IMR-90 (cell line): ENCODE data around the gene KRT7. TPM values are rescaled to one million over a fixed set of nuclear protein-coding genes. Genes with fewer than 3 reads are reported as not detected.

Source experiments
- ATAC-seq: fragments of 200-7000 bp; cut with Tn5 transposase; 2 replicates; pipeline ENCODE4 v1.9.1; 2020; ENCODE audit warnings: low read depth, mild to moderate bottlenecking, moderate library complexity
- BruUV-seq: library from RNA; stranded (reverse); fragments of 400-500 nt; replicated peaks from 2 replicates; lab custom pipeline; 2021; lab: Mats Ljungman, UMichigan
- CTCF ChIA-PET: fragments of 300-600 bp; formaldehyde crosslinking; extraction: SDS; loops from one replicate; lab custom pipeline; 2021; ENCODE audit warnings: antibody characterized with exemption; lab: Yijun Ruan, JAX
- POLR2A ChIA-PET: fragments of 300-600 bp; sonication (Branson Sonifier 250); formaldehyde crosslinking; loops from one replicate; lab custom pipeline; 2022; ENCODE audit warnings: antibody characterized with exemption; ENCODE audit not compliant: unreplicated experiment; lab: Charles Lee
- DNase-seq: peaks from one replicate; pipeline ENCODE4 v3.0.0; 2013
- H2AFZ ChIP-seq: replicated peaks from 2 replicates; pipeline ENCODE3; 2013; ENCODE audit warnings: low read length, mild to moderate bottlenecking; ENCODE audit not compliant: poor library complexity
- H2AK5ac ChIP-seq: 2 replicates; pipeline ENCODE4 v1.6.1; 2013; ENCODE audit warnings: low read depth, low read length, inconsistent platforms
- H2AK9ac ChIP-seq: replicated peaks from 2 replicates; pipeline ENCODE3; 2013; ENCODE audit warnings: mild to moderate bottlenecking, low read depth, low read length, moderate library complexity; ENCODE audit not compliant: poor library complexity
- H2BK120ac ChIP-seq: 2 replicates; pipeline ENCODE4 v1.6.1; 2013; ENCODE audit warnings: low read depth, low read length, inconsistent platforms
- H2BK15ac ChIP-seq: 3 replicates; pipeline ENCODE4 v1.6.1; 2013; ENCODE audit warnings: low read depth, low read length, inconsistent platforms
- H2BK20ac ChIP-seq: 2 replicates; pipeline ENCODE4 v1.6.1; 2013; ENCODE audit warnings: low read depth, mild to moderate bottlenecking, inconsistent platforms, low read length, moderate library complexity
- H2BK5ac ChIP-seq: 2 replicates; pipeline ENCODE4 v1.6.1; 2013; ENCODE audit warnings: mild to moderate bottlenecking, low read depth, low read length, inconsistent platforms; ENCODE audit not compliant: poor library complexity, severe bottlenecking
- H3K14ac ChIP-seq: replicated peaks from 2 replicates; pipeline ENCODE4 v1.6.1; 2013; ENCODE audit warnings: low read depth, low read length, inconsistent platforms
- H3K18ac ChIP-seq: 2 replicates; pipeline ENCODE4 v1.6.1; 2013; ENCODE audit warnings: low read depth, low read length, control low read depth
- H3K23ac ChIP-seq: 2 replicates; pipeline ENCODE4 v1.6.1; 2013; ENCODE audit warnings: low read depth, low read length, inconsistent platforms
- H3K27ac ChIP-seq: 2 replicates; pipeline ENCODE4 v1.5.1; 2013; ENCODE audit warnings: mild to moderate bottlenecking, control low read depth, low read length; ENCODE audit not compliant: insufficient read depth
- H3K27me3 ChIP-seq: 2 replicates; pipeline ENCODE4 v1.6.1; 2013; ENCODE audit warnings: low read length; ENCODE audit not compliant: control insufficient read depth, insufficient read depth
- H3K36me3 ChIP-seq: 2 replicates; pipeline ENCODE4 v1.6.1; 2013; ENCODE audit warnings: low read length, mixed read lengths; ENCODE audit not compliant: control insufficient read depth, insufficient read depth
- H3K4ac ChIP-seq: 2 replicates; pipeline ENCODE4 v1.6.1; 2013; ENCODE audit warnings: low read depth, low read length, inconsistent platforms
- H3K4me1 ChIP-seq: 2 replicates; pipeline ENCODE4 v1.6.1; 2013; ENCODE audit warnings: low read length, mixed read lengths; ENCODE audit not compliant: control insufficient read depth, insufficient read depth
- H3K4me2 ChIP-seq: 2 replicates; pipeline ENCODE4 v1.6.1; 2013; ENCODE audit warnings: low read depth, mild to moderate bottlenecking, control low read depth, low read length, moderate library complexity
- H3K4me3 ChIP-seq: 2 replicates; pipeline ENCODE4 v1.5.1; 2013; ENCODE audit warnings: low read depth, mild to moderate bottlenecking, control low read depth, low read length, moderate library complexity; ENCODE audit not compliant: insufficient read depth
- H3K56ac ChIP-seq: 2 replicates; pipeline ENCODE4 v1.6.1; 2013; ENCODE audit warnings: low read length, inconsistent platforms; ENCODE audit not compliant: insufficient read depth; ENCODE audit errors: extremely low read depth
- H3K79me1 ChIP-seq, 2 experiments: 2 replicates each; pipeline ENCODE4 v1.6.1; 2013; ENCODE audit warnings: low read length in 2 of 2, inconsistent platforms in 1 of 2, low read depth in 1 of 2
- H3K9ac ChIP-seq: 2 replicates; pipeline ENCODE4 v1.6.1; 2013; ENCODE audit warnings: low read depth, low read length, control low read depth
- H3K9me1 ChIP-seq: 2 replicates; pipeline ENCODE4 v1.6.1; 2013; ENCODE audit warnings: low read length, inconsistent platforms; ENCODE audit not compliant: insufficient read depth
- H3K9me3 ChIP-seq: 2 replicates; pipeline ENCODE4 v1.6.1; 2013; ENCODE audit warnings: low read length; ENCODE audit not compliant: control insufficient read depth, insufficient read depth
- H4K20me1 ChIP-seq: 2 replicates; pipeline ENCODE4 v1.6.1; 2013; ENCODE audit warnings: low read length, inconsistent platforms; ENCODE audit not compliant: insufficient read depth
- H4K5ac ChIP-seq: 2 replicates; pipeline ENCODE4 v1.6.1; 2013; ENCODE audit warnings: mild to moderate bottlenecking, low read depth, low read length, control low read depth
- H4K8ac ChIP-seq, 2 experiments: 2 replicates each; pipeline ENCODE4 v1.6.1; 2013; ENCODE audit warnings: low read depth in 2 of 2, low read length in 2 of 2, control low read depth in 1 of 2, inconsistent platforms in 1 of 2
- H4K91ac ChIP-seq: 2 replicates; pipeline ENCODE4 v1.6.1; 2013; ENCODE audit warnings: low read depth, low read length, inconsistent platforms; ENCODE audit not compliant: insufficient read depth
- BHLHE40 ChIP-seq: fragments of 150-350 bp; IDR thresholded peaks from 2 replicates; pipeline ENCODE4 v1.6.1; 2016; ENCODE audit warnings: mild to moderate bottlenecking, low read depth, low read length
- FOS ChIP-seq: fragments of 150-350 bp; IDR thresholded peaks from 2 replicates; pipeline ENCODE4 v1.6.1; 2016; ENCODE audit warnings: low read depth, low read length
- MAFK ChIP-seq: IDR thresholded peaks from 2 replicates; pipeline ENCODE4 v1.6.1; 2012; ENCODE audit warnings: low read depth, low read length, improper control_type of control experiment
- MAZ ChIP-seq: IDR thresholded peaks from 2 replicates; pipeline ENCODE4 v1.6.1; 2012; ENCODE audit warnings: low read depth, mild to moderate bottlenecking, low read length, improper control_type of control experiment, moderate library complexity, borderline replicate concordance
- RAD21 ChIP-seq: IDR thresholded peaks from 2 replicates; pipeline ENCODE4 v1.6.1; 2012; ENCODE audit warnings: low read length, improper control_type of control experiment
- SMC3 ChIP-seq: fragments of 150-350 bp; IDR thresholded peaks from 2 replicates; pipeline ENCODE4 v1.6.1; 2016; ENCODE audit warnings: low read depth, mild to moderate bottlenecking, antibody characterized with exemption, low read length, moderate library complexity
- USF2 ChIP-seq: fragments of 150-350 bp; IDR thresholded peaks from 2 replicates; pipeline ENCODE4 v1.6.1; 2017; ENCODE audit warnings: mild to moderate bottlenecking, antibody characterized with exemption, low read length, low read depth
- WGBS, 2 experiments: methylation state at CpG; one replicate each; pipeline versions ENCODE4 v1.1.5 to v1.1.7; 2013; ENCODE audit warnings: missing lambda C conversion rate in 2 of 2; ENCODE audit not compliant: insufficient read length in 1 of 2; ENCODE audit errors: extremely low coverage in 2 of 2; 5-methylcytosine and 5-hydroxymethylcytosine counted together
- dilution Hi-C: fragments of 300-500 bp; cut with HindIII; formaldehyde crosslinking; loops from one replicate; pipeline ENCODE4 v1.14.3; 2018; ENCODE audit warnings: low sequenced_read_pairs; ENCODE audit not compliant: unreplicated experiment
- in situ Hi-C: fragments of 300-500 bp; cut with MboI; formaldehyde crosslinking; loops from 3 replicates; pipeline ENCODE4 v1.14.3; 2019; ENCODE audit warnings: low sequenced_read_pairs, inconsistent platforms, mixed read lengths
- intact Hi-C: fragments of 100-400 bp; cut with micrococcal nuclease; formaldehyde crosslinking; loops from 2 replicates; pipeline ENCODE4 v1.10.0; 2022
- polyA plus RNA-seq, 3 experiments: library from polyadenylated mRNA; depleted of rRNA; stranded (reverse); fragments of >200 nt; gene quantifications; 2 replicates each; pipeline ENCODE4 v1.2.3, GENCODE V29; 2012; ENCODE audit warnings: low replicate concordance in 1 of 3
- total RNA-seq: library from RNA; depleted of rRNA; stranded (reverse); fragments of >200 nt; gene quantifications from 2 replicates; pipeline ENCODE4 v1.2.3, GENCODE V29; 2012
- TF ChIP-seq, protein P1 (sequence below): fragments of 150-350 bp; IDR thresholded peaks from 2 replicates; pipeline ENCODE4 v1.6.1; 2016; ENCODE audit warnings: low read depth, mild to moderate bottlenecking, low read length, moderate library complexity, borderline replicate concordance

Gene KRT7
- total and polyA plus RNA-seq, 2 of the 4 experiments (the other 2 are of a cell fraction): 0.54 to 1.7 TPM

DNA sequence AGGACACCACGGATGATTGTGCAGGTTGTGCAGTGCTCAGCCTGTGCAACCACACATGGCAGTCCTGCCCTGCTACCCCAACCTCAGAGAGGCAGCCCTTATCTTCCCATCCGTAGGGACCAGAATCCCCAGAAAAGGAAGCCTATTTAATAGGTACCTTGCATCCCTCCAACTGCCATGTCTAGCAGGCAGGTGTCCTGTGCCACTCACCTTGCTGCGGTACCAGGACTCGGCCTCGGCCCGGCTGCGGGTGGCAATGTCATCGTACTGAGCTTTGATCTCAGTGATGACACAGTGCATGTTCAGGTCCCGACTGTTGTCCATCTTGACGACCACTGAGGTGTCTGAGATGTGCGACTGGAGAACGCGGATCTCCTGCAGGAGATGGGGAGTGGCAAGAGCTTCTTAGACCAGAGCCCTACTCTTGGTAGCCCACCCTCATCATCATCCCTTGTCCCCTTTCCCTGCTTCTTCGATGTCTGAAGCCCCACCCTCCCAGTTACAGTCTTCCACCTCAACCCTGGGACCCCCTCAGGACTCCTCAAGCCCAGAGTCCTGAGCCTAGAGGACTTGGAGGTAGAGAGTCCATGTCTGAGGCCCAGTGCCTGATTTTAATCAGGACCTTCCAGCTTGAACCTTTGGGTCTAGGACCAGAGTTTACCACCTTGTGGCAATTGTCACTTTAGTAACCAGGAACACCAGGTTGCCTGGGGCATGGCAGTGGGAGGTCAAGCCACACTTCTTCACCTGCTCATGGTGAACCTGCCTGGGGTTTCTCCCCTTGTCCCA lies 20.5 kb downstream of the KRT7 start:
- H3K4me1 ChIP-seq: peaks cover 6% of the 10 kb centered on the region; the same call in 1 of the 2 replicates
- TF ChIP-seq FOS: no peak
- no peak for TF ChIP-seq RAD21
- no peak for TF ChIP-seq BHLHE40
- TF ChIP-seq USF2: no peak
- no peak for TF ChIP-seq MAFK
- TF ChIP-seq, protein P1, sequence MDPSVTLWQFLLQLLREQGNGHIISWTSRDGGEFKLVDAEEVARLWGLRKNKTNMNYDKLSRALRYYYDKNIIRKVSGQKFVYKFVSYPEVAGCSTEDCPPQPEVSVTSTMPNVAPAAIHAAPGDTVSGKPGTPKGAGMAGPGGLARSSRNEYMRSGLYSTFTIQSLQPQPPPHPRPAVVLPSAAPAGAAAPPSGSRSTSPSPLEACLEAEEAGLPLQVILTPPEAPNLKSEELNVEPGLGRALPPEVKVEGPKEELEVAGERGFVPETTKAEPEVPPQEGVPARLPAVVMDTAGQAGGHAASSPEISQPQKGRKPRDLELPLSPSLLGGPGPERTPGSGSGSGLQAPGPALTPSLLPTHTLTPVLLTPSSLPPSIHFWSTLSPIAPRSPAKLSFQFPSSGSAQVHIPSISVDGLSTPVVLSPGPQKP: no peak
- no peak for TF ChIP-seq MAZ
- TF ChIP-seq SMC3: no peak
- no peaks in the 10 kb centered on the region for H3K9me3 ChIP-seq
- H3K27ac ChIP-seq: no peak overlapping the region
- no peaks in the 10 kb centered on the region for H3K79me1 ChIP-seq
- no peak overlapping the region for H3K4me3 ChIP-seq
- no peak overlapping the region for H2BK5ac ChIP-seq
- peaks cover 30% of the 10 kb centered on the region for H3K27me3 ChIP-seq
- H4K20me1 ChIP-seq: no peaks in the 10 kb centered on the region
- no TSS peak for BruUV-seq
- ChIA-PET CTCF (no interaction called here), POLR2A (no interaction called here)
- no peak overlapping the region for H4K8ac ChIP-seq
- H2BK20ac ChIP-seq: no peak overlapping the region
- 97% methylated on average over 7 of the region's 14 CpGs; no CpG with 5 or more reads in 1 of the 2 experiments for WGBS, 2 experiments
- H2AFZ ChIP-seq: no peak overlapping the region
- no peak for DNase-seq
- no peak overlapping the region for H3K9ac ChIP-seq
- no peak overlapping the region for H2AK9ac ChIP-seq
- no peak overlapping the region for H2BK120ac ChIP-seq
- H2AK5ac ChIP-seq: no peak overlapping the region
- ATAC-seq: no peak
- no peak overlapping the region for H2BK15ac ChIP-seq
- H3K4ac ChIP-seq: no peak overlapping the region
- intact Hi-C loops: no loop called here
- H4K5ac ChIP-seq: no peak overlapping the region
- H3K14ac ChIP-seq: no peak overlapping the region
- H3K4me2 ChIP-seq: no peak overlapping the region
- dilution Hi-C loops: no loop called here
- no peak overlapping the region for H3K23ac ChIP-seq
- no peaks in the 10 kb centered on the region for H3K36me3 ChIP-seq
- in situ Hi-C loops: no loop called here
- no peaks in the 10 kb centered on the region for H3K9me1 ChIP-seq
- H4K91ac ChIP-seq: no peak overlapping the region
- no peak overlapping the region for H3K56ac ChIP-seq
- no peak overlapping the region for H3K18ac ChIP-seq
